Peyer's patch (tissue), 4 donors: ENCODE measurements around the gene ACCSL. TPM values are rescaled to one million over a fixed set of nuclear protein-coding genes. Genes with fewer than 3 reads are reported as not detected.

ENCODE experiments used
- DNase-seq, 3 donors: peaks; one replicate each; pipeline ENCODE4 v3.0.0-alpha.2; 2017 to 2019
- H3K27ac ChIP-seq, 4 donors: fragments of 200-600 bp; sonication (generic); one replicate each; pipeline ENCODE4 v1.5.1; 2016 to 2019
- H3K27me3 ChIP-seq, 2 donors: fragments of 200-600 bp; sonication (generic); one replicate each; pipeline ENCODE4 v1.5.1; 2019
- H3K36me3 ChIP-seq, 3 donors: fragments of 200-600 bp; sonication (generic); one replicate each; pipeline ENCODE4 v1.5.1; 2016 to 2019
- H3K4me1 ChIP-seq, 4 donors: fragments of 200-600 bp; sonication (generic); one replicate each; pipeline ENCODE4 v1.5.1; 2016 to 2019
- H3K4me3 ChIP-seq, 4 donors: fragments of 200-600 bp; sonication (generic); 1 replicate in 3 of 4; 2 replicates in 1 of 4; pipeline ENCODE4 v1.5.1; 2016 to 2019; ENCODE audit warnings: mild to moderate bottlenecking in 1 of 4
- H3K9me3 ChIP-seq, 4 donors: fragments of 200-600 bp; sonication (generic); one replicate each; pipeline ENCODE4 v1.5.1; 2016 to 2019; ENCODE audit warnings: mild to moderate bottlenecking in 1 of 4
- CTCF ChIP-seq, 6 experiments: fragments of 450-650 bp in 4 of 6; fragments of 200-600 bp in 2 of 6; sonication (generic) in 1 of 6; IDR thresholded peaks; one replicate each; pipeline ENCODE4 v1.5.1; 2017 to 2019; ENCODE audit warnings: antibody characterized with exemption in 6 of 6, mild to moderate bottlenecking in 3 of 6, moderate library complexity in 1 of 6
- POLR2A ChIP-seq, 2 donors: fragments of 450-650 bp; IDR thresholded peaks; one replicate each; pipeline ENCODE4 v1.5.1; 2017; ENCODE audit warnings: antibody characterized with exemption in 2 of 2, mild to moderate bottlenecking in 2 of 2, moderate library complexity in 2 of 2
- total RNA-seq, 4 donors: library from RNA; depleted of rRNA; stranded (reverse); fragments of >200 nt; gene quantifications; one replicate each; pipeline ENCODE4 v1.1.0, GENCODE V29; 2016

The ACCSL gene
- total RNA-seq, 4 donors from 2014 or later, result not detected

GRCh38 chr11:44029507-44029845 lies 18.3 kb upstream of the ACCSL start:
- no peaks in the 10 kb centered on the region for H3K4me1 ChIP-seq
- H3K27ac ChIP-seq, result no peak overlapping the region
- no peaks in the 10 kb centered on the region for H3K27me3 ChIP-seq
- no peak for DNase-seq
- no peaks in the 10 kb centered on the region for H3K9me3 ChIP-seq
- no peak overlapping the region for H3K4me3 ChIP-seq
- TF ChIP-seq CTCF (IDR thresholded peaks at IDR 0.05) (no peak), POLR2A (IDR thresholded peaks at IDR 0.05) (no peak)
- no peaks in the 10 kb centered on the region for H3K36me3 ChIP-seq

- Histone ChIP-seq H3K27me3 (no peaks in the 10 kb centered on the region), H3K4me1 (no peaks in the 10 kb centered on the region), H3K27ac (peak overlapping the region in 3 of 4 donors; percentile 49 to 77 (median 72)), H3K36me3 (no peaks in the 10 kb centered on the region), H3K4me3 (no peak overlapping the region), H3K9me3 (no peaks in the 10 kb centered on the region)
- DNase-seq, result no peak
- TF ChIP-seq CTCF (IDR thresholded peaks at IDR 0.05), result no peak
- no peak for TF ChIP-seq POLR2A (IDR thresholded peaks at IDR 0.05)
These were observed 17.5 kb upstream of the ACCSL start for GRCh38 chr11:44029977-44030911.

GRCh38 chr11:44030996-44031395 lies 16.8 kb upstream of the ACCSL start:
- Histone ChIP-seq H3K27ac (peak overlapping the region; percentile 42 to 77 (median 60)), H3K27me3 (no peaks in the 10 kb centered on the region), H3K4me1 (no peaks in the 10 kb centered on the region), H3K36me3 (no peaks in the 10 kb centered on the region), H3K9me3 (no peaks in the 10 kb centered on the region), H3K4me3 (no peak overlapping the region)
- no peak for DNase-seq
- TF ChIP-seq POLR2A (IDR thresholded peaks at IDR 0.05) (no peak), CTCF (IDR thresholded peaks at IDR 0.05) (no peak)

- Histone ChIP-seq H3K4me3 (no peak overlapping the region), H3K4me1 (no peaks in the 10 kb centered on the region), H3K27me3 (no peaks in the 10 kb centered on the region), H3K36me3 (no peaks in the 10 kb centered on the region), H3K9me3 (no peaks in the 10 kb centered on the region), H3K27ac (peak overlapping the region; percentile 42 to 77 (median 60))
- DNase-seq, result no peak
- no peak for TF ChIP-seq CTCF (IDR thresholded peaks at IDR 0.05)
- TF ChIP-seq POLR2A (IDR thresholded peaks at IDR 0.05), result no peak
These were observed 16.2 kb upstream of the ACCSL start for GRCh38 chr11:44031549-44031948.

- Histone ChIP-seq H3K27ac (peak overlapping the region in 3 of 4 donors; percentile 0 to 59 (median 28)), H3K9me3 (no peaks in the 10 kb centered on the region), H3K4me3 (no peak overlapping the region), H3K4me1 (no peaks in the 10 kb centered on the region), H3K36me3 (no peaks in the 10 kb centered on the region), H3K27me3 (no peaks in the 10 kb centered on the region)
- TF ChIP-seq CTCF (IDR thresholded peaks at IDR 0.05) (no peak), POLR2A (IDR thresholded peaks at IDR 0.05) (no peak)
- peak in 1 of 3 donors; percentile 54 for DNase-seq
These were observed 15.3 kb upstream of the ACCSL start for GRCh38 chr11:44032299-44033085.
